A204.1 (cell line): ENCODE results near the gene MAML3.

Experiments used
- FAIRE-seq: peaks from 2 replicates; lab custom pipeline; 2012; peaks lifted over from hg19 to GRCh38; lab: Jason Lieb, UNC

Gene MAML3

GRCh38 chr4:139675651-139676050, 478.3 kb downstream of the MAML3 start:
- no peak for FAIRE-seq

- FAIRE-seq, result no peak
Observed at GRCh38 chr4:139674875-139675550, 479.0 kb downstream of the MAML3 start.

- FAIRE-seq, result no peak
Observed at GRCh38 chr4:139672732-139673131, 481.3 kb downstream of the MAML3 start.

GRCh38 chr4:139672215-139672614, 481.8 kb downstream of the MAML3 start:
- no peak for FAIRE-seq

- FAIRE-seq, result no peak
Observed at GRCh38 chr4:139670775-139671174, 483.2 kb downstream of the MAML3 start.

- no peak for FAIRE-seq
Observed at GRCh38 chr4:139669890-139670289, 484.1 kb downstream of the MAML3 start.

- FAIRE-seq, result no peak
Observed at GRCh38 chr4:139669335-139669734, 484.6 kb downstream of the MAML3 start.

- FAIRE-seq, result no peak
Observed at GRCh38 chr4:139668658-139669201, 485.3 kb downstream of the MAML3 start.

- FAIRE-seq, result no peak
Observed at GRCh38 chr4:139668036-139668435, 485.9 kb downstream of the MAML3 start.
